ENCODE results near the gene EOMES. TPM values are rescaled to one million over a fixed set of nuclear protein-coding genes. Genes with fewer than 3 reads are reported as not detected.

EOMES gene
- total and polyA plus RNA-seq, 7 donors = 0.01 to 0.15 (median 0.07) TPM; not detected in 2

GRCh38 chr3:27726240-27726639 lies 4.1 kb upstream of the EOMES start:
- DNase-seq (no peak), ATAC-seq (no peak)
- H3K4me1 ChIP-seq = peaks cover 24% of the 10 kb centered on the region
- H3K36me3 ChIP-seq (ENCODE audit: insufficient read depth in 1 of 2, low read depth in 1 of 2) = no peaks in the 10 kb centered on the region
- intact Hi-C loops (cut with DNase I) = no loop called here
- H3K27ac ChIP-seq = no peak overlapping the region
- H3K27me3 ChIP-seq (ENCODE audit: insufficient read depth in 3 of 3, low read length in 2 of 3) = peaks cover 18 to 100% (median 45%) of the 10 kb centered on the region in 3 donors
- no peaks in the 10 kb centered on the region for H3K9me3 ChIP-seq
- WGBS, 3 donors = 20 to 25% (median 22%) methylated on average over 7 of the region's 7 CpGs
- no peak overlapping the region for H3K4me3 ChIP-seq
- TF ChIP-seq CTCF (IDR thresholded peaks at IDR 0.05) = no peak

GRCh38 chr3:27724459-27725197 lies 2.5 kb upstream of the EOMES start:
- no peak for DNase-seq
- 3 to 7% (median 5%) methylated on average over 30 of the region's 30 CpGs for WGBS, 3 donors
- no peaks in the 10 kb centered on the region for H3K9me3 ChIP-seq
- H3K4me3 ChIP-seq = no peak overlapping the region
- intact Hi-C loops (cut with DNase I) = no loop called here
- peaks cover 18 to 100% (median 48%) of the 10 kb centered on the region in 3 donors for H3K27me3 ChIP-seq (ENCODE audit: insufficient read depth in 3 of 3, low read length in 2 of 3)
- H3K27ac ChIP-seq = no peak overlapping the region
- no peak for TF ChIP-seq CTCF (IDR thresholded peaks at IDR 0.05)
- H3K4me1 ChIP-seq = peaks cover 26% of the 10 kb centered on the region
- H3K36me3 ChIP-seq (ENCODE audit: insufficient read depth in 1 of 2, low read depth in 1 of 2) = no peaks in the 10 kb centered on the region
- no peak for ATAC-seq

- H3K27ac ChIP-seq = no peak overlapping the region
- 3 to 4% (median 3%) methylated on average over 37 of the region's 37 CpGs for WGBS, 3 donors
- no peak for DNase-seq
- no peak for ATAC-seq
- peak overlapping the region; percentile 47 for H3K4me3 ChIP-seq
- H3K36me3 ChIP-seq (ENCODE audit: insufficient read depth in 1 of 2, low read depth in 1 of 2) = no peaks in the 10 kb centered on the region
- peaks cover 18 to 100% (median 45%) of the 10 kb centered on the region in 3 donors for H3K27me3 ChIP-seq (ENCODE audit: insufficient read depth in 3 of 3, low read length in 2 of 3)
- H3K4me1 ChIP-seq = peaks cover 26% of the 10 kb centered on the region
- TF ChIP-seq CTCF (IDR thresholded peaks at IDR 0.05) = no peak
- intact Hi-C loops (cut with DNase I) = no loop called here
- H3K9me3 ChIP-seq = no peaks in the 10 kb centered on the region
Measured at GRCh38 chr3:27723815-27724458, 1.8 kb upstream of the EOMES start.

- H3K36me3 ChIP-seq (ENCODE audit: insufficient read depth in 1 of 2, low read depth in 1 of 2) = no peaks in the 10 kb centered on the region
- WGBS, 3 donors = 3 to 4% (median 3%) methylated on average over 15 of the region's 15 CpGs
- peaks cover 23% of the 10 kb centered on the region for H3K4me1 ChIP-seq
- no peak for TF ChIP-seq CTCF (IDR thresholded peaks at IDR 0.05)
- peak overlapping the region; percentile 47 for H3K4me3 ChIP-seq
- H3K27me3 ChIP-seq (ENCODE audit: insufficient read depth in 3 of 3, low read length in 2 of 3) = peaks cover 18 to 100% (median 41%) of the 10 kb centered on the region in 3 donors
- H3K9me3 ChIP-seq = no peaks in the 10 kb centered on the region
- intact Hi-C loops (cut with DNase I) = no loop called here
- ATAC-seq (no peak), DNase-seq (no peak)
- no peak overlapping the region for H3K27ac ChIP-seq
Measured at GRCh38 chr3:27723456-27723814, 1.3 kb upstream of the EOMES start.
